HG02763 (cell line): ENCODE results near the gene COL5A1.
"Not testable (repeated sequence)": the region's sequence is repeated elsewhere in the genome, so short reads cannot be mapped to it uniquely, and the experiment has no call there.

Experiments used
- ATAC-seq: cut with Tn5 transposase; IDR thresholded peaks from one replicate; pipeline ENCODE4 v1.9.1; 2021; ENCODE audit warnings: mild to moderate bottlenecking, moderate library complexity; ENCODE audit not compliant: unreplicated experiment

COL5A1 gene

GRCh38 chr9:134847752-134848432 is 206.3 kb downstream of the COL5A1 start:
- ATAC-seq = no peak

- no peak for ATAC-seq
These were observed 206.9 kb downstream of the COL5A1 start for GRCh38 chr9:134848504-134848903.

- no peak for ATAC-seq
These were observed 209.0 kb downstream of the COL5A1 start for GRCh38 chr9:134850611-134851010.

- no peak for ATAC-seq
These were observed 209.4 kb downstream of the COL5A1 start for GRCh38 chr9:134851020-134851419.

GRCh38 chr9:134852906-134853654 is 211.5 kb downstream of the COL5A1 start:
- ATAC-seq = no peak

GRCh38 chr9:134853893-134854292 is 212.3 kb downstream of the COL5A1 start:
- no peak for ATAC-seq

GRCh38 chr9:134854541-134854981 is 213.0 kb downstream of the COL5A1 start:
- ATAC-seq = no peak

GRCh38 chr9:134855231-134855899 is 213.8 kb downstream of the COL5A1 start:
- ATAC-seq = no peak

GRCh38 chr9:134855900-134856377 is 214.3 kb downstream of the COL5A1 start:
- ATAC-seq = no peak

GRCh38 chr9:134857451-134857850 is 215.8 kb downstream of the COL5A1 start:
- not testable (repeated sequence) for ATAC-seq

- peak; percentile 72 for ATAC-seq
These were observed 216.6 kb downstream of the COL5A1 start for GRCh38 chr9:134858051-134858841.

- ATAC-seq = no peak
These were observed 218.9 kb downstream of the COL5A1 start for GRCh38 chr9:134860510-134860909.

GRCh38 chr9:134861595-134862334 is 220.2 kb downstream of the COL5A1 start:
- no peak for ATAC-seq

- no peak for ATAC-seq
These were observed 221.8 kb downstream of the COL5A1 start for GRCh38 chr9:134863306-134863902.

GRCh38 chr9:134863941-134864820 is 222.6 kb downstream of the COL5A1 start:
- no peak for ATAC-seq

- ATAC-seq = no peak
These were observed 223.2 kb downstream of the COL5A1 start for GRCh38 chr9:134864821-134865190.

- ATAC-seq = no peak
These were observed 226.5 kb downstream of the COL5A1 start for GRCh38 chr9:134867917-134868750.
